NCI-H2107 (cell line): ENCODE data around the gene IQSEC1.

Experiments used
- DNase-seq: peaks from one replicate; lab custom pipeline; 2025; lab: John Stamatoyannopoulos, UW

The IQSEC1 gene

GRCh38 chr3:12954180-12954579 lies 119.0 kb downstream of the IQSEC1 start:
- no peak for DNase-seq

DNA sequence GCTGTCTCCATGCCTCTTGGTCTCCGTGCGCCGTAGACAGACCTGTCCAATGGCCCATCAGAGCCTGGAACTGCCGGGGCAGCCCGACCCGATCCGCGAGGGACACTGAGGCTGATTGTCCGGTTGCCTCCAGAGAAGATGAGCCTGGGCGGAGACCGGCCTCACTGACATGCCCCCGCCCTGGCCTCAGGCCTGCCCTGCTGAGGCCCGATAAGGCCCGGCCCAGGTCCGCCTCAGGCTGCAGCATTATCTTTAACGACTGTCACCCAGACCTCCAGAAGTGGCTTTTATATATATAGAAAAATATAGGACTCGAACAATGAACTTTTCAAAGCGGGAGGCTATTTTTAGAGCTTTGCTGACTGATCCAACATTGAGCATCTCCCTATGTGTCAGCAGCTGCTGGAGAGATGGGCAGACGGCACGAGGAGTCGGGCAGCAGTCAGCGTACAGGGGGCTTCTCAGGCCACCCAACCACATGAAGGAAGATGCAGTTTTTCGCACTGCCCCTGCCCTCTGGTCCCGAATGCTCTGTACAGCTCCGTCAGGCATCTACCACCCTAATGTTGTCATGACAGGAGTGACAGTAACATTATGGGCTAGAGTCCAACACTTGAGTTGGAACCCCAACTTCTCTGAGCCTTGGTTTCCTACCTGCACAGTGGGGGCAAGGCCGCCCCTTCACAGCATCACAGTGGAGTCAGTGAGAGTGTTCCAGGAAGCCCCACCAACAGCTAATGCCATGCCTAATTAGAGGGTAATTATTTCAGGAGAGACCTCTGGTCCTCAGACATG lies 119.8 kb downstream of the IQSEC1 start:
- DNase-seq: no peak

GRCh38 chr3:12952343-12953200 lies 120.7 kb downstream of the IQSEC1 start:
- DNase-seq: no peak

GRCh38 chr3:12948891-12949711 lies 124.1 kb downstream of the IQSEC1 start:
- no peak for DNase-seq

GRCh38 chr3:12948371-12948770 lies 124.9 kb downstream of the IQSEC1 start:
- no peak for DNase-seq

- DNase-seq: no peak
Measured at GRCh38 chr3:12947504-12948369, 125.5 kb downstream of the IQSEC1 start.

DNA sequence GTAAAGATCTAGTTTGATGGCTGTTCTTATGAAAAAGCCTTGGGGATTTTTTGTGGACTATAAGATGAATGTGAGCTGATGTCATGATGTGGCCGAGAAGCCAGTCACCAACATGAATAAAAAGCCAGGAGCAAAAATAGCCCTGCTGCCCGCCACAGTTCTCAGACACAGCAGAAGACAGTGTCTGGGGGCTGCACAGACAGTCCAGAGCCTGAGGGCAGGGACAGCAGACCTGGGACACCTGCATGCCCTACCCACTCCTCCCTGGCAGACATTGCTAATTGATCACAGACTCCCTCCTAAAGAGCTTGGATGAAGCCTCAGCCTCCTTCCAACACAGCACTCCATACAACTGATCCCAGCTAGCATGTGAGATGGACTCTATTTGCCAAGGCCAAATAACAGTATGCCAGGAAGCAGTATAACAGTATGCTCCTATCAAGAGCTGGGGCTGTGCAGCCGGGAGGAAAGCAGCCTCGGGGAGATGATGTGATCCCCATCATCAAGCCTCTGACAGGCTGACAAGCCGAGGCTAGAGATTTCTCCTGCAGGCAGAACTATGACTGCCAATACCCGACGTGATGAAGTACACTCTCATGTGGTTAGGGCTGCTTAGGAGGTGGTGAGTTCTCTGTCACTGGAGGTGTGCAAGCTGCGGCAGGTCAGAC lies 126.4 kb downstream of the IQSEC1 start:
- no peak for DNase-seq

DNA sequence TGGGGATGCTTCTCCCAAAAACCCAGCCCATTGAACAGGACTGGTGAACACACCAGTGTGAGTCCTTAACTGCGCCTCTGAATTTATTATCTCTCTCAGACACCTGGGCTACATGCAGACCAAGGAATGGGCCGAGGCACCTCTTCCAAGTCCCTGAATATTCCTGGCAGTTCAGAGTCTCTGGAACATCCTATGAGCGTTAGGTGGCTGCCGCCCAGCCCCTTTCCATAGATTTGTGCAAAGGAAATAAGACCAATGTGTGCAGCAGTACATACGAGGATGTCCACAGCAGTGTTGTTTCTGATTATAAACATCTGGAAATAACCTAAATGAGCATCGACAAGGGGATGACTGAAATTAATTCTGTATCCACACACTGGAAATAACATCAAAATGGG lies 127.0 kb downstream of the IQSEC1 start:
- no peak for DNase-seq

GRCh38 chr3:12944849-12945248 lies 128.4 kb downstream of the IQSEC1 start:
- no peak for DNase-seq

- no peak for DNase-seq
Measured at GRCh38 chr3:12944413-12944812, 128.8 kb downstream of the IQSEC1 start.

DNA sequence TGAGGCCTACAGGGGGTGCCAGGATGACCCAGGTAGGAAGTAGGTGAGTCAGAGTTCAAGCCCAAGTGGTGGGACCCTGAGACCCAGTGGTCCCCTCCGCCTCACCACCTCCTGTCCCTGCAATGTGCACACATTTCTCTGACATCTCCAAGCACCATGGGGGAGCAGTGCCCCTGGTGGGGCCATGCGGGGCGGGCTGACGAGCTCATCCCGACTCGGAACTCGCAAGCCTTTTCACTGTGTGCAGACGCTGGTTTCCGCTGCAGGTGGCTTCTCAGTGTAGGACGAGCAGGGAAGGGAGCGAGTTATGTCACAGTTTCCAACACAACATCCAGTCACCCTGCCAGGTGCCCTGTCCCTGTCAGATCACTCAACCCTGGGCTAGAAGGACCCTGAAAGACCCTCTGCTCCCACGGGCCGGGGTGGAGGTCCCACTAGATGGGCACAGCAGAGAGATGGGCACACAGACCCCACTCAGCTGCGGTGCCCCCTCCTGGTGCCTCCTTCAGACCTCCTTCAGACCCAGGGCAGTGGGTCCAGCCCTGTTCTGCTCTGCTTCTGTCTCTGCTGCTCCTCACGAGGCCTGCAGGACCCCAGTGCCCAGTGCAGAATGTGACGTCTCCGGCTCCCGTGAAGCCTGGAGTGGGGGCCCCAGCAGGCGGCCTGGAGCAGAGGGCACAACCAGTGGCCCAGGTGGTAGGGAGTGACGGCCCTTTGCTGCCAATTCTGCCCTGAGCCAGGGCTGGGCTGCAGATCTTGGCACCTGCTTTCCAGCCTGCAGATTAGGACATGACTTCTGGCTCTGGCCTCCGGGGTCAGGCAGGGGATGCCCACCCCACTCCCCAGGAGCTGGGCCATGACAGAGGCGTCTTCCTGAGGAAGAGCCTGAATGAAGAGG lies 129.9 kb downstream of the IQSEC1 start:
- no peak for DNase-seq

DNA sequence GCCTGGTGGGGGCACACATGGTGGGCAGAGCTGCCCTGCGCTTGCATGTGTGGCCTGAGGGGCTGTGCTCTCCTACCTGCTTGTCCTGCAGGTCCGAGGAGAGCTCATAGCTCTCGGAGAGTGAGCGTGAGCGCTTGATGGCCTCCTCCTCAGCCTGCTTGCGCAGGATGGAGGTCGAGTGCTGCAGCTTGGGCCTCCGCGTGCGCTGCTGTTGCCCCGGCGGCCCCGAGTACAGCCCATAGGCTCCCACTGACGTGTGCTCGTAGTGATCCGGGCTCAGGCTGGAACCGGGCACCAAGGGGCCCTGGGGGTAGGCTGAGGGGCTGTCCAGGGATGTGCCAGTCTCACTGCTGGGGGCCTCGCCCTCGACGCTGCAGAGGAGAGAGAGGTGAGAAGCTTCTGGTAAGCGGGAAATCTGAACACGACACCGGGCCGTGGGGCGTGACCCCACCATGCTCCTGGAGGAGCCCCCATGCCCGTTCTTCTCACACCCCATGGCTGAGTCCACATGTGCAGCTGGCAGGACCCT lies 131.7 kb downstream of the IQSEC1 start:
- DNase-seq: no peak

- no peak for DNase-seq
Measured at GRCh38 chr3:12940854-12941253, 132.4 kb downstream of the IQSEC1 start.

DNA sequence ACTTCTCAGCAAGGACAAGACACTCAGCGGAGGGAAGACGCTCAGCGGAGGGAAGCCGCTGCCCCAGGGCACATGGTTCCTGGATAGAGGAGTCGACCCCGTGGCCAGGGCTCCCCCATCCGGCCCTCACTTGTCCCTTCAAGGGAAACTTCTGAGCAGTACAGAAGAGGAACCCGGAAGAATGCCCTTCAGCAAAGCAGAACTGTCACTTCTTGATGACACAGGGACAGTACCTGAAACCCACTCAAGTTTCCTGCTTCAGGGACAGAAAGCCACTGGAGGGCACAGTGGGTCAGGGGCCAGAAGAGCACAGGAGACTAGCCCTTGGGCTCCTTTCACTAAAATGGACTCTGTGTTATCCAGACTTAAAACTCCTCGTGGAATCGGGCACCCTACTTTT lies 134.1 kb downstream of the IQSEC1 start:
- no peak for DNase-seq

- DNase-seq: no peak
Measured at GRCh38 chr3:12938258-12938711, 134.9 kb downstream of the IQSEC1 start.

DNA sequence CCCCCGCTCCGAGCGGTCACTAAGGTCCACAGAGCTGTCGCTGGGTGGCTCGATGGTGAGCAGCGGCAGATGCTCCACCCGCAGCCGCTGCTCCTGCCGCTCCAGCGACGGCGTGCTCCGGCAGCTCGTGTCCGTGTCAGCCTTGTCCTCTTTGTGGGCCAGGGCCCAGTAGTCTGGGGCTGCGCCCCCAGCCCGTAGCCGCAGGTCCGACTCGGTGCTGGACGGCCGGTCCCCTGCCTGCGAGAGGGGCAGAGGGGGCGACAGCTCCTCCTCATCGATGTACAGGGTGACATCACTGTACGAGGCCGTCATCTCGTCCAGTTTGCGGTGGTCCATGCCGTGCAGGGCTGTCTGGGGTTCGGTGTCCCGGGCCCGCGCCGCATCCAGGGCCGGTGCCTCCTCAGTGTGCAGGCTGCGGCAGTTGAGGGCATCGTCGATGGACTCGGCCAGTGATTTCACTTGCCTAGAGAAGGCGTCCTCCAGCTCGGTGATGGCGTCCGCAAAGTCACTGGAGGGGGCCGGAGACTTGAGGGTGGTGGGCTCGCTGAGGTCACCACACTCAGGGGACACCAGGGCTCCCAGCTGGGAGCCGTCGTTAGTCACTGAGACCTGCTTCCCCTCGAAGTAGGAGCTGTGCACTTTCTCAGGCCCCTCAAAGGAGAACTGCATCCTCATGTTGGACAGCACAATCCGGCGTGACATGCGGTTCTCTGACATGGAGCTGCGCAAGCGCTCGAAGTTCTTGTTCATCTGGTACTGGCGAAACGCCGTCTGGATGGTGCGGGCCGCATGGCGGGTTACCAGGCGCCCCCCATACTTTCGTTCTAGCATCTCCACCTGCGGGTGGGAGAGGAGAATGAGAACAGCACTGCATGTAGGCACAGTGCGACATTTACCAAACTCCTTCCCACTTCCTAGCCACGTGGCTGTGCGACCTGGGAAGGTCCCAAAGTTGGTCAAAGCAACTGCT lies 137.1 kb downstream of the IQSEC1 start:
- DNase-seq: no peak

GRCh38 chr3:12935023-12935860 lies 138.0 kb downstream of the IQSEC1 start:
- DNase-seq: no peak
